NCI-H187 (cell line): ENCODE data around the gene TMEM255B.
"Not testable (repeated sequence)": the region's sequence is repeated elsewhere in the genome, so short reads cannot be mapped to it uniquely, and the experiment has no call there.

ENCODE experiments used
- DNase-seq, 2 experiments: peaks; one replicate each; lab custom pipeline; 2025; lab: John Stamatoyannopoulos, UW

TMEM255B gene

GRCh38 chr13:113749507-113749906 lies 9.5 kb upstream of the TMEM255B start:
- DNase-seq, result no peak

GRCh38 chr13:113749967-113750366 lies 9.1 kb upstream of the TMEM255B start:
- no peak for DNase-seq

GRCh38 chr13:113750554-113751399 lies 8.2 kb upstream of the TMEM255B start:
- no peak for DNase-seq

- DNase-seq, result no peak
Measured at GRCh38 chr13:113751491-113751890, 7.5 kb upstream of the TMEM255B start.

GRCh38 chr13:113752211-113752986 lies 6.6 kb upstream of the TMEM255B start:
- DNase-seq, result not testable (repeated sequence)

GRCh38 chr13:113753171-113753570 lies 5.9 kb upstream of the TMEM255B start:
- no peak for DNase-seq

- no peak for DNase-seq
Measured at GRCh38 chr13:113754242-113754641, 4.8 kb upstream of the TMEM255B start.

- no peak for DNase-seq
Measured at GRCh38 chr13:113754691-113755090, 4.3 kb upstream of the TMEM255B start.

- DNase-seq, result no peak
Measured at GRCh38 chr13:113756441-113757097, 2.5 kb upstream of the TMEM255B start.

- no peak for DNase-seq
Measured at GRCh38 chr13:113759525-113760137, 605 bp downstream of the TMEM255B start.

GRCh38 chr13:113761136-113761535 lies 2.1 kb downstream of the TMEM255B start:
- DNase-seq, result no peak

GRCh38 chr13:113762075-113762474 lies 3.0 kb downstream of the TMEM255B start:
- no peak for DNase-seq

GRCh38 chr13:113762538-113762937 lies 3.5 kb downstream of the TMEM255B start:
- DNase-seq, result no peak

- DNase-seq, result no peak
Measured at GRCh38 chr13:113763254-113763653, 4.2 kb downstream of the TMEM255B start.

- DNase-seq, result no peak
Measured at GRCh38 chr13:113763961-113764792, 5.2 kb downstream of the TMEM255B start.

GRCh38 chr13:113764793-113765563 lies 6.0 kb downstream of the TMEM255B start:
- no peak for DNase-seq

- DNase-seq, result no peak
Measured at GRCh38 chr13:113765564-113765910, 6.5 kb downstream of the TMEM255B start.

GRCh38 chr13:113766035-113766800 lies 7.2 kb downstream of the TMEM255B start:
- DNase-seq, result no peak

- no peak for DNase-seq
Measured at GRCh38 chr13:113767366-113767765, 8.3 kb downstream of the TMEM255B start.
